A673 (cell line): ENCODE results near the gene ZNF431. TPM values are rescaled to one million over a fixed set of nuclear protein-coding genes. Genes with fewer than 3 reads are reported as not detected.

Experiments used
- total RNA-seq: library from RNA; stranded (reverse); gene quantifications from 2 replicates; pipeline ENCODE4 v1.2.3, GENCODE V29; 2021

ZNF431 gene
- total RNA-seq, 1 experiment from 2014 or later = 16.6 TPM

Other genes starting within 250 kb of the ZNF431 start
- gene ZNF85, start 218.8 kb upstream of the ZNF431 start, total RNA-seq = 1.4 and 1.9 TPM in 2 replicates
- 11.3 and 12.4 TPM in 2 replicates for gene ZNF430, start 121.4 kb upstream of the ZNF431 start, total RNA-seq
- gene ZNF714, start 59.8 kb upstream of the ZNF431 start, total RNA-seq = 21.3 and 25.0 TPM in 2 replicates
- 9.4 and 9.7 TPM in 2 replicates for gene ZNF708, start 187.4 kb downstream of the ZNF431 start, total RNA-seq
- 26.3 and 27.2 TPM in 2 replicates for gene ZNF738, start 217.0 kb downstream of the ZNF431 start, total RNA-seq